NCI-H1436 treated with DMSO at 0.1 percent for 48 hours (cell line): ENCODE results near the gene ERICH3.

Experiments used
- DNase-seq: peaks from one replicate; lab custom pipeline; 2025; lab: John Stamatoyannopoulos, UW

ERICH3 gene, protein sequence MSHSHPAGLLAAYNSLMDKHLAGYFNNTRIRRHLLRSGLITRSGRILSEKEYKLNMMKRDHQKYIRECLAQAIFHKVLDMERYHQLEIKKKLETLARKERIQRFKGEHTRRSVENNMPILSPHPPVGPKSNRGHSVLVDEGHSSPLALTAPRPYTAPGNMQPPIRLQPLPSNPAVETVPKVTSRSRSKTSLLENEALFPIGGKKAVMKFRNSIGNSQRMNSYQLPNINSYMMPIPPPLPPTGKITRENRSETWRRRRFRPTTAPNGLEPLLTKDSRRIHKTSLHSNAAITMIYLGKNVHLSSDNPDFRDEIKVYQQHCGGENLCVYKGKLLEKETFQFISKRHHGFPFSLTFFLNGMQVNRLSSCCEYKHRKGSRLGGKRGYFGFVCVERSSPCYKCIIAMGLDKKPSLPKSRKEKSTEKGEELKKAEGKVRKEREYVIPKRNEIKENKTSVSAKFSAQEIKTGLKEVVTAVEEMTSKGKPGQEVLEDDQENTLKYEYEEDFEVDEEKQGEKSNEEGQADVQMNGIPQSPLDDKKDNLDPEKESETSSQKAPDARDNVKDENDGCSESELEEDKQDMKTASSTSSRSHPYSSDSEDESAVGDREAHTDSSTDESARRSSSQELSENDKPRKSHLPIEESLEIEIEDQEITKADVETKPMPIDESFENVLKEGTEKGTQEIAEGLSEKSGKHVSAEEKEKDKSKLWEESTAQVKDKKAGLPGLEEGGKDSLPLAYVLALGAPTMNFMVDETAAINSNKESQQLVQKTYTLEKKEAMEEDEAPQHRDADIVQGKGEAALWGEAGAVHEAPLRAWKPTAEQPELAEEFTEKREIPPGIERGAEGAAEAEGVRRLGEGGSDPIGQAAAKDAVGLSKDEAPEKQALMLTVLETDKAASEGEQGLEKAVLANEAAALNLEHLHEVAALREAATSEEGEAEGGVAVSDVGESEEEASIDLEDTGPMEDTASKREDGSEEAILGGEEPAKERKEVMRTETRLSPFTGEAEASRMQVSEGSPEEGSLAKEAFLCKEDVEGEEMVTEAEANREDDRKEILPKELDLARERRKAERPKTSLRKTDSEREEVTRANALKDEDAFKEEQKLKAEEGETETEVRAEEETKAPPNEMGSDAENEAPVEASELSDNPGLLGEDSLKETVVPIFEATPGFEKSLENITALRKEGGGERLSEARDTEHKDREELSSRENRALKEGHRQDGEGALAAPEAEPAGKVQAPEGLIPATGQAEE (N-terminal part only)

DNA sequence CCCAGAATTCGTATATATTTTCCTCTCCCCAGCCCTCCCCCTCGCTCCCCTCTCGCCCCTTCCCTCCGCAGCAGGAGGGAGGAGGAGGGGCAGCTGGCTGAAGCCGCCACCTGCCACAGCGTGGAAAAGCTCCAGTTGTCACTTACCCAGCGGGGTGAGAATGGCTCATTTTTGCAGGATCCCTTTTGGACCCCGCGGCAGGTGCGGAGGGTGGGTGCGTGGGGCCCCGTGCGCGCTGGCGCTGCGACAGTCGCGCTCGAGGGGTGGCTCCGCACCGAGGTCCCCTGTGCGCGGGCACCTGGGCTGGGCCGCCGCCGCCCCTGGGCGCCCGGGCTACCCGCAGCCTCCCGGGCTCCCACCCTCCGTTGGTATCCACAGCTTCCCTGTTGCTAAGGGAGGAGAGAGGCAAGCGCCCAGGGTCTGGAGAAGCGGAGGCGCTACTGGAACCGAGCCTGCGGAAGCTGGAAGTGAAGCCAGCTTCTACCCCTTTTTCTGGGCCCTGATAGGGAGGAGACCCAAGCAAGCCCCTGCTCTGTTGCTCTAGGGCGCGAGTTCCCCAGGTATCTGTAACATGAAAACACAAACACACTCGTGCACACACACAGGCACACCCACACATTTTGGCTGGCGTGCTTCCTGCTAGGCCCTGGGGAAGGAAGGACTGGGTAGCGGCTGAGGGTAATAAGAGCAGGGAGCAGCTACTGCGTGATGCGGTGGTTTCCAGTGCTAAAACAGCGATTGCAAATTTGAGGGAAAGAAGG is at the start of gene ERICH3:
ERICH3 (minus strand) TSS at position 442 of the 761 bp plus-strand sequence; CDS start at position 169, 273 bp downstream.
- DNase-seq, result no peak

DNA sequence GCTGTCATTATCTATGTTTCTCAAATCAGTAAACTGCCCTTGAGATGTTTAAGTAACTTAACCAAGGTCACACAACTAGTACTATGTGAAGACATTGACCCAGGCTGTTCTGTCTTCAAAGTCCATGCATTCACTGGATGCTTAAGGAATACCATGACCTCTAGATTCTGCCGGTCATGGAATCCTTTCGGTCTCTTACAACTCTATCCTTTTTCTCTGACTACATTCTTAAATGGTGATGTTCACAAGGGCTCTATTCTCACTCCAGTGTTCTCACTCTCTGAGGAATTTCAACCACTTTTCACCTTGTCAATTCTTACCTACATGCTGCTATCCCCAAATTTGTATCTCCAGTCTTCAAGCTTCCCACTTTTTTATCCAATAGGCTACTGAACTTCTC is 44.0 kb upstream of the ERICH3 start:
- DNase-seq, result no peak

DNA sequence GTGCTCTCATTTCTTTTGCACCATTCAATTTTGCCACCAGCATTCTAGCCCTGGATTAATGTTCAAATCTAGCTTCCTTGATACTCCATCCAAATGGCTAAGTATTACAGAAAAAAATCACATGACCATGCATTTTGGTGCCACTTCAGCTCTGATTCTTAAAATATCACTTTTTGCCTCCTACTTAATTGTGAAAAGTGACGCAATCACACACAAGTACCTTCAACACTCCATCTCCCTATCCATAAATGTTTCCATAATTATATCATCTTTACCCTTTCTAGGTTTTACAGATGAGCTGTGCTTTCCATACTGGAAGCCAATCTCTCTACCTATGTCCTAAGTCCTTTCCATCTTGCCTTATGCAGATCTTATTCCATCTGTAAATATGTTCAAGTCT is 43.2 kb upstream of the ERICH3 start:
- DNase-seq, result no peak

DNA sequence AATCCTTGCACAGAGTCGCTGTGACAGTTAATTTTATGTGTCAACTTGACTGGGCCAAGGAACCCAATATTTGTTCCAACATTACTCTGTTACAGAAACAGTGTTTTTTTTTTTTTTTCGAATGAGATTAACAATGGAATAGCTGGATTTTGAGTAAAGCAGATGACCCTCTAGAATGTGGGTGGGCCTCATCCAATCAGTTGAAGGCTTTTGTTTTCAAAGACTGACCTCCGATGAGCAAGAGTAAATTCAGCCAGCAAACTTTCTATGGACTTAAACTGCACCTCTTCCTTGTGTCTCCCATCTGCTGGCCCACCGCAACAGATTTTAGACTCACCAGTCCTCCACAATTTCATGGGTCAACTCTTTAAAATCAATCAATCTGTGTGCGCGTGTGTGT is 42.2 kb upstream of the ERICH3 start:
- no peak for DNase-seq

DNA sequence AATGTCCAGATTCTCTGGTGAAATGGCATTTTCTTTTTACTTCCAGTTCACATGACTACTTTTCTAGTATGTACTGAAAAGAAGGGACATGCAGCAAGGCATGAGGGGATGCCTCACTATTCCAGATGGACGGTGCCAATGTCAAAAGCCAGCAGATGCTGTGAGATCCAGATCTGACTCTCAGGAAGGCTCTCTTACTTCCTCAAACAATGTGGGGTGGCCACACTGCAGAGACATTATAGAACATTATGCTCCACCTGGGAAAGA is 41.6 kb upstream of the ERICH3 start:
- no peak for DNase-seq

DNA sequence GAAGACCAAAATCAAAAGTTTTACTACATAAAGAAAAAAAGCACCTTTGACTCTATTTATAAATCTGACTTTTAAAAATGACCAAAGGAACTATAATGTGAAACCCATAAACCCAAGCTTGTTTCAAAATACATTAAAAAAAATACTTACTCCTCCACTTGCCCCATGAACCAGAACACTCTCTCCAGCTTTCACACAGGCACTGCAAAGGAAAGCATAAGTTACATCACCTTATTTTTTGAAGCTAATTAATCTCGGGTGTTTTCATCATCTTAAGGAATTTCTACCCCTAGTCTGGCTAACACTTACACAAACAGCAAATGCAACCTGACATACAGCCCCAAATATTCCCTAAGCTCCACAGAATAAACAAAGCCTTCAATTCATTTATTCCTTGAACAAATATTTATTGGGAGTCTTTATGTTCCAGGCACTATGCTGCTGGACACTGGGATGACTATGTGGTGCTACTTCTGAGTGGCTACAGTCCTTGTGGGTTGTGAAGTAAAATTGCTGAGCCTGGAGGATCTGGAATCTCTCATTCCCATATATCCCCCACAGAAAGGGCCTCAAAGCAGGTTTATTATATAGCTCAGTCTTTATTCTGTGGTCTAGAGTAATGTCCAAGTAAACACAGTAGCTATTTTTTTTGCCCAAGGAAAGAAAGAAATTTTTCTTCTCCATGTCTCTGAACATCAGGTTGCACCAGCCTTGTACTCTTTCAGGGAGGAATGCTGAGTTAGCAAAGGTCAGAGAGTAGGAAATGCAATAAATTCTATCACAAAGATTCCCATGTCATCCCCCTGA is 41.0 kb upstream of the ERICH3 start:
- DNase-seq, result no peak

DNA sequence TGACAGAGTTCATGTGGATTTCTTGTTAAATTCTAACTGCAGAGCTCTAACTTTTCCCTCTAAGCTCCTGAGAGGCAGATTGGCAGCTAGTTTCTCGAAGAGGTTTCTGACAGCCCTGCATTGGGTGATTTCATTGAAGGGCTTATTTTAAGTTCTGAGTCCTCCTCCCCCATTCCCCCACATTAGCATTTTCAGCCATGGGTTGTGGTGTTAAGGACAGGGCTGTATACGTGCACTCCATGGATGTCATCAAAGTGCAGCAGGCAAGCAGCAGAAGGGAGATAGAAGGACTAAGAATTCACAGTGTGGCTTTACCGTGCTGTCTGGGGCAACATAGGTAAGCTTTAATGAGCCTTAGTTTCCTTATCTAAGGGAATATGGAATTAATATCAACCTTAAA is 40.3 kb upstream of the ERICH3 start:
- DNase-seq, result no peak

DNA sequence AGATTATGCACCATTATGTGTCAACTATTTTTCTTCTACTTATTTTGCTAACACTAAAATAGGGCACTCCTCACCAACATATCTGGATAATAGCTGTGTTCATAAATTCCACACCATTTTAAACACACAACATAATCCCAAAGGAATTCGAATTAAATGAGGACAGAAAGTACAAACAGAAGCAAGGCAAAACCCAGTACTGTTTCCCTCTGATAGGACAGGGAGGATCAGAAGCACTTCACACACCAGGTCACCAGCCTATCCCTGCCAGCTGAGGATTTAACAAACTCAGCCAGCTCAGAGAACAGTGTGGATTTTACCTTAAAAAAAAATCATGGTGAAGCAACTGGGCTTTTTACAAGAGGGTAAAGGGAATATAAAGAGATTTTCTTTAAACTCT is 39.3 kb upstream of the ERICH3 start:
- DNase-seq, result no peak

DNA sequence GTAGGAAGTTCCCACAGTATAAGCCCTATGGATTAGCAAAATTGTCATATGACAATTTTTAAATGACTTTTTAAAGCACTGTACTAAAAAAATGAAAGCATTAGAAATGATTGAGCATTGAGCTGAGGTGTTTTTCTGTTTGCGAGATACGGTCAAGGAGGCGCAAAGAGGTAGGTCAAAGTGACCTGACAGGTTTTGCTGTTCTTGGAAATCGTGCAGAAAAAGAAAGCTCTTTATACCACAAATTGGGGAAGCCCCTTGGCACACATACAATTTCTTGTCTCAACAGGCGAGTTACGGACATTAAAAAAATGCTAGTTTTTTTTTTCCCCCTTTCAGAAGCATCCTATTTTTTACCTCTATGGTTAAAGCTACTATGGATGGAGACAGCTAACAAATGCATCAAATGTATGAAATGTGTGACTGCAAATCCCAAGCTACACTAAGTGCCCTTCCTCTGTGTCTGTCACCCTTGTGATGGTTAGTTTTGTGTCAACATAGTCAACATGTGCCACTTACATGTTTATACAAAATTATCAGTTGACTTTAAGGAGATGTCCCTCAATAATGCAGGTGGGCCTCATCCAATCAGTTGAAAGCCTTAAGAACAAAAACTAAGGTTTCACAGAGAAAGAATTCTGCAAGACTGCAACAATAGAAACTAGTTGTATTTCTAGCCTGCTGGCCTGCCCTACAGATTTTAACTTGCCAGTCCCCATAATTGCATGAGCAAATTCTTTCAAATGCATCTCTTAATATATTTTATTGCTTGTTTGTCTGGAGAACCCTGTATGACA is 30.0 kb upstream of the ERICH3 start:
- no peak for DNase-seq

DNA sequence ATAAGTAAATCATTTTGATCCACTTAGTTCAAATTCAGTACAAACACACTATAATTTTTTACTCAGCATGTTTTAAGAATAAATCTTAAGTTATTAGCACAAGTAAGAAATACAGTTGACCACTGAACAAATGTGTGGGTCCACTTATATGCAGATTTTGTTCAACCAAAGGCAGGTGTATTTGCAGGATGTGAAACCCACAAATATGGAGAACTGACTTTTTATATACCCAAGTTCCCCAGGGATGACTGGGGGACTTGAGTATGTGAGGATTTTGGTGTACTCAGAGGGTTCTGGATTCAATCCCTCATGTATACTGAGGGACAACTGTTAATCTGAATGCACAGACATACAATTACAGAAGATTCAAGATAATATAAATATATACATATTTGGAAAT is 25.7 kb upstream of the ERICH3 start:
- DNase-seq, result no peak

DNA sequence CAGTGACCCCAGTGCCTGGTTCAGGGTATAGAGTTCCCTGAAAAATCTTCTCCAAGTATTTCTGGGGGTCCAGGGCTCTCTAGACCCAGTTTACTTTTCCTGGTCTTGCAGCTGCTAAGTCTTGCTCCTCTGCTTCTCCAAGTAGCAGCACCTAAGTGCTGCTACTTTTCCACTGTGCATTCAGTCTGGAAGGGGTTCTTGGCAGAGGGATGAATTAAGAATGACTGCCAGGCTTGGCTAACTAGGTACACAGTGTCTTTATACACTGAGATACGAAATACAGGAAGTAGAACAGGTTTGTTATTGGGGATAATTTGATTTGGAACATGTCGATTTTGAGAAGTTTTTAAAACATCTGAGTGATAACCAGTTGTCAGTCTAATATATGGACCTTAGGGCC is 24.2 kb upstream of the ERICH3 start:
- DNase-seq, result no peak

DNA sequence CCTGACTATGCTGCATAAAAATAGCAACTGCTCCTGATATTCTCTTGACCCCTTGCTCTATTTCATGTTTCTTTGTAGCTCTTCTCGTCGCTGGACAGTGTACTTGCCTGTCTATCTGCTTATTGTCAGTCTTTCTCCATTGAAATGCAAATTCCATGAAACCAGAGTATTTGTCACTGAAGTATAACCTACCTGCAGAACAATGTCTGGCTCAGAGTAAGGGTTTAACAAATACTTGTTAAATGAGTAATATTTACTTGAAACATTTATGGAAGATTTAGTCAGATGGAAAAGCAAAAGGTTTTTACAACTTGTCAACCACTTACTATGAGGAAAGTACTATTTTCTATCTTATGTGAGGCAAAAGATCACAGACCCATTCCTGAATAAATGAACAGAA is 19.9 kb upstream of the ERICH3 start:
- no peak for DNase-seq

DNA sequence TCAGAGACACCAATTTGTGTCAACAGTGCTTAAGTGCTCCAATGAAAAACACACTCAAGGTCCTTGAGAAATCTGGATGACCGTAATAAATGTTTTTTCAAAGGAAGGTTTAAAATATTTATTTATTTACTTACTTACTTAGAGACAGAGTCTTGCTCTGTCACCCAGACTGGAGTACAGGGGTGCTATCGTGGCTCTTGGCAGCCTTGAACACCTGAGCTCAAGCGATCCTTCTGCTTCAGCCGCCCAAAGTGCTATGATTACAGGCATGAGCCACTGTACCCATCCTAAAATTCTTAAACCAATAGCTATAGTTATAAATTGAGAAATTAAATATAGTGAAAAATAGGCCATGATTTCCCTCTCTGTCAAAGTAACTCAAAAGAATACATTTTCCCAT is 17.3 kb upstream of the ERICH3 start:
- peak; percentile 22 for DNase-seq

DNA sequence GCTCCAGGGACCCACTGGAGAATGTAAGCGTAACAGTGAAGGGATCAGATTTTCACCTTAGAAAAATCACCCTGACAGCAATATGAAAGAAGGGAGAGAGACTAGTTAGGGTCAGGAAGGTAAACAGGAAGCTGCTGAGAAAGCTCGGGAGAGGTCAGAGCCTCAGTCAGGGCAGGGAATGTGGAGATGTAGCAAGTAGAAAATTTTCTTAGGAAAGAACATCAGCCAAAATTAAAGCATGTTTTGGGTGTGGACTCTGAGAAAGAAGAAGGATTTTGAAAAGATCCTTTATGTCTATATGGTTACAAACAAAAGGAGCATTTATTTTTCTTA is 16.7 kb upstream of the ERICH3 start:
- no peak for DNase-seq

DNA sequence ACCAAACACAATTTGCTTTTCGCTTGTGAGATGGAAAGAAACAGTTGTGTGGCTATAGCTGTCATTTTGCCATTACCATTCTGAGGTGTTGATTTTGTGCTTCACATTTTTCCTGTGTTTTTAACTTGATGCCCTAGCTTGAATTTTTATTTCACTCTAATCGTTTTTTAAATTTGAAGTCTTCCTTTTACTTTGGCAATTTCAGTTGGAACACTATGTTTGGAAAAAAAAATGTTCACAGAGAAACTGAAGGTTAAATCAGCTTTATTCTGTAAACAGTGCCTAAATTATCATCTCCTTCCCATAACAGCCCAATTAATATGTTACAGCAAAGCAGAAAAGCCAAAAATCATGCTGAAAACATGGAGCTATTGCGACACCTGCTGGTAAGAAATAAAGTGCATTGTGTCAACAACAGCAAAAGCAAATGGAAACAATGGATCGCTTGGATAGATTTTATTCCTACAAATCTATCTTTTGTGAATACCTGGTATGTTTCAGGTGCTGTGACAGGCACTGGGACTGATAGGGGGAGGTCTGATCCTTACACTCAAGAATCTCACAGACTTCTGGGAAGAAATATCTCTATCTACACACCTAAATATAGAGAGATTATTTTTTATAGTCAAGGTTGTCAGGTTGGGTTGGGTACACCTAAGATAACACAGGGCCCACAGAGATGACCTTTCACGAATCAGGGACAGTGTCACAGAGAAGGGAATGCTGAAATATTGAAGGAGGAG is 16.2 kb upstream of the ERICH3 start:
- DNase-seq, result peak; percentile 19

DNA sequence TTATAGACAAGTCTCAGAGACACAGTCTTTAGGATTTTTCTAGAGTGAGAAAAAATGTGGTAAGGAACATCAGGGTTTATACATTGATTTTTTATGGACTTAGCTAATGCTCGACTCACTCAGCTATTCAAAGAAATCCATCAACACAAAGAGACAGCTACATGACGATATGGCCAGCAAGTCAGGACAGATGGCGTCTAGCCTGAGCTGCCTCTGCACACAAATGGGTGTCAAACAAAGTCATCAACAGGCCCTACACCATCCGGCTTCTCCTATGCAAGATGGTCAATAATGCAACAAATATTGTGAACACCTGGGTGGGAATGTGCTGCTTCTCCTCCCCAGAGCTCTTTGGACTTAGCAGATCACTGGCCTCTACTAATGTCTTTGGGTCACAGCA is 13.3 kb upstream of the ERICH3 start:
- no peak for DNase-seq

DNA sequence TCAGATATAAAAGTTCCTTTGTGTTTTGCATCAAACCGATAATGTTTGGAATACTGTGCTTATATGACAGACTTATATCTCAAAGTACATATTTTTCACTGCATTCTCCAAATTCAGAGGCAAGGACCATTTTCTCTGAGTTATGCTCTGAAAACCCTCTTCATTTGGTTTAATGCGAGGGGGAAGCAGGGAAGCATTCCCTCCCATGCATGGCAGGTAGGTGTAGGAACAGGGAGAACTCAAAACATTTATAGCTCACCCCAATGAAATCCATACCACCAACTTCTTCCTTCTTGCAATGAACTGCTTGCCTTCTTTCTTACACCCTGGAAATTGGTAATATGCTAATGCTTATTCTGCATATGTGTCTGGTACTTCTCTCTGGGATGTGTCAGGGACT is 10.7 kb upstream of the ERICH3 start:
- DNase-seq, result no peak

DNA sequence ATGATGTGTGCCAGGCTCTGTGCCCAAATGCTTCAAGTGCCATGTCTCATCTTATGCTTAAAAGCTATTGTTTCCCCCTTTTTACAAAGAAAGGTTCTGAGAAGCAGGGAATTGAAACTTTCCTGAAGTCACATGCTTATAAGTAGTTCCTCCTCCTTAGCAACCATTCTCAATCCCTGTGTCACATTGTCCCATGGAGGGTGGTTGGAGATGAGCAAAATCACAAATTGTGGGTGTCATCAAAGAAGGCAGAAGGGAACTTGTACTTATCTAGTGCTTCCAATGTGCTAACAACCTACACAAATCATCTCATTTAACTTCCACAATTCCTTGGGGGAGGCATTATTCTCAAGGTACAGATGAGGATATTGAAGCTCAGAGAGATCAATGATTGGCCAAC is 10.1 kb upstream of the ERICH3 start:
- no peak for DNase-seq

DNA sequence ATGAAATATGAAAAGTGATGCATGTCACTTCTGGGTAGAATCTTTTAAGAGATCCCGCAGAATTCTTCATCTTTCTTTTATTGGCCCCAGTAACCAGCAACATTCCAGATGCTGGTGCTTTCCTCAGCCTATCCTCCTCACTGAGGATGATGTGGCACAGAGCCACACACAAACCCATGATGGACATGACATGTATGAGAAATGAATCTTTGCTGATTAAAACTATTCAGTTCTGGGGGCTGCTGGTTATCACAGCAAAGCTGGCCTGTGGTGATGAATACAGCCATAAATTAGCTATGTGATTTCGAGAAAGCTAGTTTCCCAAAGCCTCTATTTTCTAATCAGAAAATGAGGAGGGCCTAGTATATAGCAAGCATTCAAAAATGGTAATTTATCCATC is 8.3 kb upstream of the ERICH3 start:
- DNase-seq, result no peak

DNA sequence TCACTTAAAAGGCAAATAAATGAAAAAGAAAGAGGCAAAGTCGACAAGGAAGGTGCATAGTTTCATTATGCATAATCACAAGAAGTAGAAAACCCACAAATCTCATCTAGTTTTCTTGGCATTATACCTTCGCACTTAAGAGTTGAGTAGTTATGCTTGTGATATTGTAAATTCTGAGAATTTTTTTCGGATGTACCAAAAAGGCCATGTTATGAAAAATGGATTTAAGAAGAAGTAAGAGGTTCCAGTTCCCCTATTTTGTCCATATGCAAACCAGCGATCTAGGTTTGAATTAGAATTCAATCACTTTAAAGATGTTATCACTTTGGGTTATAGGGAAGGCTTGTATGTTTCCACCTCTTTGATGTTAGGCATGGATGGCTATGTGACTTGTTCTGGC is 7.9 kb upstream of the ERICH3 start:
- no peak for DNase-seq
